Astrocyte (in vitro differentiated cells and primary cell): Measurements from ENCODE around the gene HSPA14.

ENCODE experiments used
- EZH2 ChIP-seq: IDR thresholded peaks from 2 replicates; pipeline ENCODE4 v1.6.1; 2012; ENCODE audit warnings: mild to moderate bottlenecking, low read length, inconsistent platforms; ENCODE audit not compliant: insufficient read depth
- TF ChIP-seq, protein P1 (sequence below): IDR thresholded peaks from 2 replicates; pipeline ENCODE4 v1.5.1; 2011; ENCODE audit warnings: low read depth, mild to moderate bottlenecking, inconsistent platforms, low read length, moderate library complexity; ENCODE audit not compliant: insufficient read depth

DNA sequence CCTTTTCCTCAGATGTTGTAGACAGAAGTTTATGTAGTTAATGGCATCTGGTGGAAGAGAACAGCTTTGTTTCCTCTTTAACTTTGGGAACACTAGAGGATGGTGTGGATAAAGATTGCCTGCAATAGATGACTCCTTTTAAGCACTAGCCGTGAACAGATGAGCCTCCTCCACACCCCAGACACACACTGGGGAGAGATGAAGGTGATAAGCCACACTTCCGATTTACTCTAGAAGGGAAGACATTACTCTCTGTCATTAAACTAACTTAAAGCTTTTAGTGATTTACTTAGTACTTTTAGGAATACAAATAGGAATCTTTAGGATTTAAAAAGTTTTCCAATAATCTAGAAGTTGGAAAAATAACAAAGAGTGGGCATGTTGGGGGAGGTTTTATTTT is 6.8 kb downstream of the HSPA14 start:
- TF ChIP-seq, protein P1, sequence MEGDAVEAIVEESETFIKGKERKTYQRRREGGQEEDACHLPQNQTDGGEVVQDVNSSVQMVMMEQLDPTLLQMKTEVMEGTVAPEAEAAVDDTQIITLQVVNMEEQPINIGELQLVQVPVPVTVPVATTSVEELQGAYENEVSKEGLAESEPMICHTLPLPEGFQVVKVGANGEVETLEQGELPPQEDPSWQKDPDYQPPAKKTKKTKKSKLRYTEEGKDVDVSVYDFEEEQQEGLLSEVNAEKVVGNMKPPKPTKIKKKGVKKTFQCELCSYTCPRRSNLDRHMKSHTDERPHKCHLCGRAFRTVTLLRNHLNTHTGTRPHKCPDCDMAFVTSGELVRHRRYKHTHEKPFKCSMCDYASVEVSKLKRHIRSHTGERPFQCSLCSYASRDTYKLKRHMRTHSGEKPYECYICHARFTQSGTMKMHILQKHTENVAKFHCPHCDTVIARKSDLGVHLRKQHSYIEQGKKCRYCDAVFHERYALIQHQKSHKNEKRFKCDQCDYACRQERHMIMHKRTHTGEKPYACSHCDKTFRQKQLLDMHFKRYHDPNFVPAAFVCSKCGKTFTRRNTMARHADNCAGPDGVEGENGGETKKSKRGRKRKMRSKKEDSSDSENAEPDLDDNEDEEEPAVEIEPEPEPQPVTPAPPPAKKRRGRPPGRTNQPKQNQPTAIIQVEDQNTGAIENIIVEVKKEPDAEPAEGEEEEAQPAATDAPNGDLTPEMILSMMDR: no peak
- no peak for TF ChIP-seq EZH2
